HepG2 (cell line): ENCODE results near the gene PPBP. TPM values are rescaled to one million over a fixed set of nuclear protein-coding genes. Genes with fewer than 3 reads are reported as not detected.

Experiments used
- ATAC-seq: fragments of 200-7000 bp; cut with Tn5 transposase; 3 replicates; pipeline ENCODE4 v1.9.1; 2020; ENCODE audit warnings: mild to moderate bottlenecking, moderate library complexity
- BruUV-seq: library from RNA; stranded (reverse); fragments of 400-500 nt; replicated peaks from 2 replicates; lab custom pipeline; 2021; lab: Mats Ljungman, UMichigan
- CTCF ChIA-PET: fragments of 300-600 bp; formaldehyde crosslinking; extraction: SDS; loops from one replicate; lab custom pipeline; 2021; ENCODE audit warnings: low total read pairs, inconsistent platforms, low intra/inter-chr PET ratio; lab: Yijun Ruan, JAX
- POLR2A ChIA-PET: fragments of 350-600 bp; sonication (Branson Sonifier 250); formaldehyde crosslinking; loops from one replicate; lab custom pipeline; 2020; ENCODE audit warnings: antibody characterized with exemption, inconsistent platforms; lab: Yijun Ruan, JAX
- DNase-seq: peaks from one replicate; pipeline ENCODE4 v3.0.0-alpha.2; 2015; ENCODE audit warnings: low spot score
- FAIRE-seq: peaks from 3 replicates; lab custom pipeline; 2011; peaks lifted over from hg19 to GRCh38; lab: Jason Lieb, UNC
- H2AFZ ChIP-seq: one replicate; pipeline ENCODE4 v1.6.1; 2011; ENCODE audit warnings: low read length, inconsistent platforms
- H3K27ac ChIP-seq: fragments of 300-600 bp; 3 replicates; pipeline ENCODE4 v1.8.0; 2011; ENCODE audit warnings: mixed run types, mild to moderate bottlenecking, mixed read lengths, low read length, inconsistent platforms; ENCODE audit not compliant: insufficient read depth; ENCODE audit errors: extremely low read length
- H3K27me3 ChIP-seq, 2 experiments: fragments of 200-600 bp in 1 of 2; 2 replicates in 1 of 2; 3 replicates in 1 of 2; pipeline versions ENCODE4 v1.6.0 to v1.8.0; 2011; ENCODE audit warnings: low read length in 2 of 2, mild to moderate bottlenecking in 2 of 2, moderate library complexity in 2 of 2, inconsistent platforms in 1 of 2; ENCODE audit not compliant: insufficient read depth in 2 of 2, control insufficient read depth in 1 of 2
- H3K36me3 ChIP-seq, 2 experiments: fragments of 200-600 bp in 1 of 2; replicated peaks in 1 of 2; 2 replicates in 1 of 2; 3 replicates in 1 of 2; pipeline versions ENCODE4 v1.5.1 to v1.8.0; 2011; ENCODE audit warnings: low read length in 2 of 2, inconsistent platforms in 1 of 2; ENCODE audit not compliant: insufficient read depth in 2 of 2, control insufficient read depth in 1 of 2
- H3K4me1 ChIP-seq: 2 replicates; pipeline ENCODE4 v1.5.1; 2012; ENCODE audit warnings: low read length, inconsistent platforms; ENCODE audit not compliant: insufficient read depth
- H3K4me2 ChIP-seq: 2 replicates; pipeline ENCODE4 v1.6.0; 2011; ENCODE audit warnings: low read depth, low read length, inconsistent platforms
- H3K4me3 ChIP-seq, 3 experiments: fragments of 200-600 bp in 1 of 3; sonication (generic), shearing (Covaris generic) in 1 of 3; replicated peaks in 1 of 3; 2 replicates each; pipeline ENCODE4 v1.5.1; 2011 to 2016; ENCODE audit warnings: low read length in 3 of 3, inconsistent platforms in 2 of 3, low read depth in 2 of 3, mild to moderate bottlenecking in 2 of 3, control low read depth in 1 of 3, mixed read lengths in 1 of 3; ENCODE audit not compliant: insufficient read depth in 1 of 3
- H3K79me2 ChIP-seq: one replicate; pipeline ENCODE4 v1.6.1; 2011; ENCODE audit warnings: low read length, inconsistent platforms; ENCODE audit not compliant: insufficient read depth
- H3K9ac ChIP-seq: 2 replicates; pipeline ENCODE4 v1.6.0; 2011; ENCODE audit warnings: mild to moderate bottlenecking, low read depth, low read length, inconsistent platforms; ENCODE audit not compliant: insufficient read depth
- H3K9me3 ChIP-seq: 2 replicates; pipeline ENCODE4 v1.5.1; 2012; ENCODE audit warnings: mild to moderate bottlenecking, low read length
- H4K20me1 ChIP-seq: 2 replicates; pipeline ENCODE4 v1.6.0; 2011; ENCODE audit warnings: inconsistent platforms, mild to moderate bottlenecking, low read length, moderate library complexity; ENCODE audit not compliant: insufficient read depth
- CREM ChIP-seq, 2 experiments: sonication (generic) in 1 of 2; formaldehyde crosslinking in 1 of 2; IDR thresholded peaks; 2 replicates each; pipeline versions ENCODE4 v1.4.0 to v1.6.1; 2016 to 2020; ENCODE audit warnings: antibody characterized with exemption in 1 of 2, mild to moderate bottlenecking in 1 of 2, missing genetic modification reagents in 1 of 2
- HDAC1 ChIP-seq: sonication (generic); formaldehyde crosslinking; IDR thresholded peaks from 2 replicates; pipeline ENCODE4 v1.5.1; 2020; ENCODE audit warnings: mild to moderate bottlenecking, missing genetic modification reagents
- IRF2 ChIP-seq: IDR thresholded peaks from 2 replicates; pipeline ENCODE4 v1.6.1; 2018; ENCODE audit warnings: missing genetic modification reagents, missing compliant biosample characterization
- MIER2 ChIP-seq: IDR thresholded peaks from 2 replicates; pipeline ENCODE4 v1.6.1; 2016; ENCODE audit warnings: missing biosample characterization, missing genetic modification reagents
- NR3C1 ChIP-seq: sonication (generic); formaldehyde crosslinking; IDR thresholded peaks from 2 replicates; pipeline ENCODE4 v1.4.0; 2020; ENCODE audit warnings: missing genetic modification reagents
- RCOR2 ChIP-seq: IDR thresholded peaks from 2 replicates; pipeline ENCODE4 v1.6.1; 2016; ENCODE audit warnings: missing biosample characterization, missing genetic modification reagents
- REST ChIP-seq, 2 experiments: IDR thresholded peaks; 2 replicates each; pipeline ENCODE4 v1.6.1; 2011 to 2012; ENCODE audit warnings: low read length in 2 of 2, borderline replicate concordance in 1 of 2, low read depth in 1 of 2, mild to moderate bottlenecking in 1 of 2, moderate library complexity in 1 of 2
- SOX6 ChIP-seq, 2 experiments: fragments of 450-650 bp in 1 of 2; sonication (generic) in 1 of 2; formaldehyde crosslinking in 1 of 2; IDR thresholded peaks; 2 replicates each; pipeline versions ENCODE4 v1.4.0 to v1.6.1; 2017 to 2020; ENCODE audit warnings: antibody characterized with exemption in 1 of 2, mild to moderate bottlenecking in 1 of 2, missing genetic modification reagents in 1 of 2
- ZIK1 ChIP-seq: sonication (generic); formaldehyde crosslinking; IDR thresholded peaks from 2 replicates; pipeline ENCODE4 v1.5.0; 2020; ENCODE audit warnings: mild to moderate bottlenecking, low read depth, missing genetic modification reagents, borderline replicate concordance
- ZNF383 ChIP-seq: sonication (generic); formaldehyde crosslinking; IDR thresholded peaks from 2 replicates; pipeline ENCODE4 v1.4.0; 2020; ENCODE audit warnings: missing genetic modification reagents, mild to moderate bottlenecking, borderline replicate concordance
- ZNF546 ChIP-seq: sonication (generic); formaldehyde crosslinking; conservative IDR thresholded peaks from 2 replicates; pipeline ENCODE4 v1.8.1; 2023; ENCODE audit warnings: mild to moderate bottlenecking, missing genetic modification reagents
- ZNF556 ChIP-seq: sonication (generic); formaldehyde crosslinking; IDR thresholded peaks from 2 replicates; pipeline ENCODE4 v1.4.0; 2020; ENCODE audit warnings: mild to moderate bottlenecking, missing genetic modification reagents, borderline replicate concordance
- WGBS: methylation state at CpG from one replicate; pipeline ENCODE4 v1.1.6; 2017; ENCODE audit warnings: low lambda C conversion rate; 5-methylcytosine and 5-hydroxymethylcytosine counted together
- in situ Hi-C: cut with HindIII; loops from 2 replicates; pipeline ENCODE4 v1.10.0; 2017; ENCODE audit warnings: low pct_unique_long_range_greater_than_20kb; ENCODE audit not compliant: extremely low pct_ligation_motif_present
- intact Hi-C: fragments of 100-400 bp; cut with micrococcal nuclease; formaldehyde crosslinking; loops from one replicate; pipeline ENCODE4 v1.10.0; 2022; ENCODE audit not compliant: unreplicated experiment
- polyA plus RNA-seq, 8 experiments: library from polyadenylated mRNA; depleted of rRNA in 3 of 8; stranded (reverse) in 7 of 8; unstranded in 1 of 8; fragments of >200 nt; fragmentation: Illumina TruSeq in 4 of 8; extraction: Trizol in 4 of 8; gene quantifications; 2 replicates each; pipeline versions ENCODE4 v1.2.1 to v1.2.3, GENCODE V29; 2011 to 2016; ENCODE audit warnings: low read depth in 4 of 8, missing spikeins in 1 of 8, mixed read lengths in 1 of 8; ENCODE audit not compliant: insufficient read depth in 1 of 8
- total RNA-seq, 5 experiments: library from RNA; depleted of rRNA; stranded (reverse); fragments of >200 nt; fragmentation: Illumina TruSeq; extraction: Trizol; gene quantifications; 2 replicates each; pipeline ENCODE4 v1.2.3, GENCODE V29; 2016; ENCODE audit warnings: low read depth in 1 of 5

The PPBP gene
- total and polyA plus RNA-seq, 2 of the 13 experiments (the other 11 are each of a cell fraction or from before 2014, with no cell fraction given), result not detected

GRCh38 chr4:74015126-74015780 is 27.3 kb upstream of the PPBP start (continued):
- TF ChIP-seq ZNF546 (no peak), NR3C1 (CRISPR knock-in tag) (no peak), ZIK1 (CRISPR knock-in tag) (no peak), ZNF383 (CRISPR knock-in tag) (no peak), HDAC1 (CRISPR knock-in tag) (no peak), RCOR2 (CRISPR knock-in tag) (no peak), CREM (IDR thresholded peaks at IDR 0.05) (no peak), CREM (CRISPR knock-in tag; IDR thresholded peaks at IDR 0.05) (no peak), IRF2 (CRISPR knock-in tag) (no peak), SOX6 (IDR thresholded peaks at IDR 0.05) (no peak), SOX6 (CRISPR knock-in tag; IDR thresholded peaks at IDR 0.05) (no peak)

- FAIRE-seq, result no peak
- WGBS, result 0% methylated on average over 1 of the region's 1 CpG
- H3K9ac ChIP-seq, result no peak overlapping the region
- CTCF ChIA-PET, result no interaction called here
- H3K27me3 ChIP-seq, result no peaks in the 10 kb centered on the region
- no TSS peak for BruUV-seq
- intact Hi-C loops, result no loop called here
- POLR2A ChIA-PET, result no interaction called here
- H3K4me1 ChIP-seq, result no peaks in the 10 kb centered on the region
- TF ChIP-seq MIER2 (CRISPR knock-in tag) (peak; percentile 55; the same call in 1 of the 2 replicates), ZNF556 (CRISPR knock-in tag) (no peak), REST (IDR thresholded peaks at IDR 0.05; ENCODE audit: borderline replicate concordance in 1 of 2, low read depth in 1 of 2, low read length in 2 of 2) (peak in 1 of 2 experiments; percentile 84; a peak in 3 of 4 replicates)
- TF ChIP-seq, all 625 proteins: peak for 2
- DNase-seq (no peak), ATAC-seq (no peak)
- Histone ChIP-seq H3K4me2 (no peak overlapping the region), H3K79me2 (no peaks in the 10 kb centered on the region), H3K9me3 (no peaks in the 10 kb centered on the region), H3K4me3 (no peak overlapping the region), H3K27ac (no peak overlapping the region), H3K36me3 (no peaks in the 10 kb centered on the region), H4K20me1 (no peaks in the 10 kb centered on the region), H2AFZ (no peak overlapping the region)
- in situ Hi-C loops, result no loop called here
Measured at GRCh38 chr4:74014332-74014731, 26.3 kb upstream of the PPBP start.
